NK-92 (cell line): Measurements from ENCODE around the gene ELOVL5.
"Not testable (repeated sequence)": the region's sequence is repeated elsewhere in the genome, so short reads cannot be mapped to it uniquely, and the experiment has no call there.

Source experiments
- DNase-seq: peaks from one replicate; lab custom pipeline; 2025; ENCODE audit not compliant: unreplicated experiment; lab: John Stamatoyannopoulos, UW

The ELOVL5 gene, protein sequence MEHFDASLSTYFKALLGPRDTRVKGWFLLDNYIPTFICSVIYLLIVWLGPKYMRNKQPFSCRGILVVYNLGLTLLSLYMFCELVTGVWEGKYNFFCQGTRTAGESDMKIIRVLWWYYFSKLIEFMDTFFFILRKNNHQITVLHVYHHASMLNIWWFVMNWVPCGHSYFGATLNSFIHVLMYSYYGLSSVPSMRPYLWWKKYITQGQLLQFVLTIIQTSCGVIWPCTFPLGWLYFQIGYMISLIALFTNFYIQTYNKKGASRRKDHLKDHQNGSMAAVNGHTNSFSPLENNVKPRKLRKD

DNA sequence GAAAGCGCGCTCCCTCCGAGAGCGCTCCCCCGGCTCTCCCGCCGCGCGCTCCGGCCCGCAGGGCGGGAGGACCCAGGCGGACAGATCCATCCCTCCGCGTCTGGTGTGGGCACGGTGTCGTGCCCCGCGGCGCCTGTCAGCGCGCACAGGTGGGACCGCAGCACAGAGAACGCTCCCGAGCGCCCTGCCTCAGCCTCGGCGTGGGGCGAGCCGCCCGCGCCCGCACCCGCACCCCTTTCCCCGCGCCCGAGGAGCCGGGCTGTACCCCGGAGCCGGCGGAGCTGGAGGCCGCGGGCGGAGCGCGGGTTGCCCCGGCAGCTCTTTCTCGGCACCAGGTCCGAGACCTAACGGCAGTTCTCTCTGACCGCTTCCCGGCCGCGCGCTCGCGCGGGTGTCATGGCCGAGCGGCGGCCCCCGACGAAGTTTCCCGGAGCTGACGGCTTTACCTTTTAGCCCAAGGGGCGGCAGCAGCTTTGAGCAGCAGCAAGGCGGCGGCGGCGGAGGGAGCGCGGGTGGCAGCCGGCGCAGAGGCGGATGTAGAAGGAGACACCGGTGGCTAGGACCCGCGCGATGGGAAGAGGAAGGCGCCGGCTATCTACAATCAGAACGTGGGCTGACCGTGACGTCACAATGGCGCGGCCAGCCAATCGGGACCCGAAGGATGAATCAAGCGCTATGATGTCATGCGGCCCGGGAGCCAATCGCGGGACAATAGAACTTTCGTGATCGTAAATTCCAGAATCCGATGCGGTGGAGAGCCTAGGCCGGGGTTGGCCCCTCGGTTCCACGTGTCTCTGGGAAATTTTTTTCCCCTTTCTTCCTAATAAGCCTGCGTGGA is at the start of gene ELOVL5:
Gene ELOVL5, minus strand, starts transcription at position 580 of the 838 bp plus-strand sequence. CDS start 53,251 bp downstream, outside the sequence.
- DNase-seq: peak; percentile 79

DNA sequence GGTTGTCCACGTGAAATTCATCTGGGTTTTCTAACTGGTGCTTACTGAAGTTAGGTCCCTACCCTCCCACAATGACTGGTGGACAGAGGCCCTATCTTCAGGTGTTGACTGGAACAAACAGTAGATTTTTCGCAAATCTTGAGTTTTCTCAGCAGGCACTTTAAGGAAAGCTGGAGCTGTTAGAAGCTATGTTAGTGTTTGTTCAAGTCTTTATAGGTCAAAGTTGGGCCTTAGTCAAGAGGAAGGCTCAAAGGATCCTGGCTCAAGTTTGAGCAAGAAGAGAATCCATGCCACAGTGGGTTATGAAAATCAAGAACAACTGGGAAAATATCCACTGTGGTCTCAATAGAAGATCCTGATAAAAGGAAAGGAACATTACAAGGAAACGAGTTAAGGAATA is 48.5 kb upstream of the ELOVL5 start:
- DNase-seq: no peak

DNA sequence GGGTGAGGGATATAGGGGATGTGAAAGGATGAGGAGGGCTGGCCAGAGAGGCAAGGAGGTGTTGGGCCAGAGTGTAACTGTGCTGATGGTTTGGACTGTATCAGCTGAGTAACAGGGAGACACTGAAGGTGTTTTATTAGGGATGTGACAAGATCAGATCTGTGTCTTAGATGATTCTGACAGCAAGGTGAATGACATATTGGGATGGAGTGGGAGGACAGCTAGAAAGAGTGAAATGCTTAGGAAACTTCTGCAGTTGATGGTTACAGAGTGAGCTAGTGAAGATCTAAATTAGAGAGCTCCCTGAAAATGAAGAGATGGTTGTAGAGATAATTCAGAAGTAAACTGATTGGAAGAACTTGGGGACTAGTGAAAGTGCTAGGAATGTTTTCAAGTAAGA is 47.2 kb upstream of the ELOVL5 start:
- DNase-seq: no peak

DNA sequence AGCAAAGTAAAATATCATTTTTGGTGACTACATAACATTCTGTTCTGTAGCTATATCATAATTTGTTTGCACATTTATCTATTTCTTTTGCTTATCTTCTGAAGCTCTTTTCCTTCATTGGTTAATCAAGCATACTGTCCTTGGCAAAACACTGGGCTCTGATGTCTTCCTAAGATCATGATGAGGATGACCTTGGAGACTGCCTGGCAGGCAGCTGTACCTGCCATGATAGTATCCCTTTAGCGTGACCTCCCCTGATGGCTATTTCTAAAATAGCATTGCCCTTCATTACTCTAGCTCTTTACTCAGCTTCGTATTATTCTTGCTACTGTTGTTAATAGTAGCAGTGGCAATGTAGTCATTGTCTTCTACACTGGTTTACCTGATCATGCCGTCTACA is 46.0 kb upstream of the ELOVL5 start:
- DNase-seq: no peak

DNA sequence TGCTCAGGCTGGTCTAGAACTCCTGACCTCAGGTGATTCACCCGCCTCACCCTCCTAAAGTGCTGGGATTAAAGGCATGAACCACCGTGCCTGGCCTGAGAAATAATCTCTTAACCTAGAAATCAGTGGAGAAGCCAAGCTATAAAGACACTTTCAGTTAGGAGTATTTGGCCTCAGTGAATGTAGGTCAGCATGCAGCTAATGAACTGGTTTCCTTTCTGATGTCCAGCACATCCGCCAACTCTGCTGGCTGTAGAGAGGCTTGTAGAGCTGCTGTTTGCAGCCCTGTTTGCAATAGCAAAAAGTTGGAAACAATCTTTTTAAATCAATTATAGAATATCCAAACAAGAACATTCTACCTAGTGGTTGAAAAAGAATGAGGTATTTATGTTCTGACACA is 42.4 kb upstream of the ELOVL5 start:
- DNase-seq: no peak

DNA sequence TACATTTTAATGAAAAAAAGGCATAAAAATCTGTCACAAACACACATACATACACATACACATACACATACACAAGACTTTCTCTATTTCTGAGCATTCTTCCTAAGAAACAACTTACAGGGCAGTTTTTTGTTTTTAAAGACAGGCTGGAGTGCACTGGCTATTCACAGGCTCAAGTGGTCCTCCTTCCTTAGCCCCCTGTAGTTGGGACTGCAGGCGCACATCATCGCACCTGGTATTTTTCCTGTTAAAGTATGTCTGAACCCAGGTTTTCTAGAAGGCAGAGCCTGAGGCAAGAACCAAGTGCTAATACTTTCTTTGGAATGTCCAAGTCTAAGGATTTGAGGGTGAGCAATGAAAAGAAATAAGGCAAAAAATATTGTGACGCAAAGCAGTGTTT is 41.3 kb upstream of the ELOVL5 start:
- DNase-seq: no peak

DNA sequence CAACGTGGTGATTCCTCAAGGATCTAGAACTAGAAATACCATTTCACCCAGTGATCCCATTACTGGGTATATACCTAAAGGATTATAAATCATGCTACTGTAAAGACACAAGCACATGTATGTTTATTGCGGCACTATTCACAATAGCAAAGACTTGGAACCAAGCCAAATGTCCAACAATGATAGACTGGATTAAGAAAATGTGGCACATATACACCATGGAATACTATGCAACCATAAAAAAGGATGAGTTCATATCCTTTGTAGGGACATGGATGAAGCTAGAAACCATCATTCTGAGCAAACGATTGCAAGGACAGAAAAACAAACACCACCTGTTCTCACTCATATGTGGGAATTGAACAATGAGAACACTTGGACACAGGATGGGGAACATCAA is 39.9 kb upstream of the ELOVL5 start:
- not testable (repeated sequence) for DNase-seq

DNA sequence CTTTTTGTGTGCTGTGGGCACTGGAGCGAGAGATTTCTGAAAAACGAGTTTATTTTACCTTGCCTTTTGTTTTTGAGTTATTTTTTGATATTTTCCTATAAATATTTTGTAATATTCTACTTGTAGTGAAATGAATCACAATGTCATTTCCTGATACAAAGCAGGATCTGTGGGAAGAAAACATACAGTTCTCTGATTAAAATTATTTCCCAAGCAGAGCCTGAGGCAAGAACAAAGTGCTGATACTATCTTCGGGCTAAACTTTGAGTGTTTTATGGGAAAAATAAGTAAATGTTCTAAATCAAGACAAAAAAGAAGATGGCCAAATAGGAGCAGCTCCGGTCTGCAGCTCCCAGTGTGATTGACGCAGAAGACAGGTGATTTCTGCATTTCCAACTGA is 33.7 kb upstream of the ELOVL5 start:
- DNase-seq: no peak

DNA sequence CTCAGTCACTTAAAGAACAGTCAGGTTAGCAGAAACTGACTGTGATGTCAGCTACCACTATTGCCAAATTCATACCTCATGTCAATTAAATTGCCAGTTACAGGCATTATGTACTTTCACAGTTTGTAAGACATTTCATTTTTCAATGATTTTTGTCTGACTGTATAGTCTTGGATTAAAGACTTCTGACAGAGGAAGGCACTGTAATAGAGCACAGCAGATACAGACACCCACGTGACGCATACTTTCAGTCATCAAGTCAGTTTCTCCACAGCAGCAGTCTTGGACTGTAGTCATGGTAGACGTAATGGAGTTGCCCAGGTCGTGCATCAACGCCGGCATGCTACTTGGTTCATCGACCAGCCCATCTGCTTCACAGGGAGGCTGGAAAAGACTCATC is 29.5 kb upstream of the ELOVL5 start:
- no peak for DNase-seq

DNA sequence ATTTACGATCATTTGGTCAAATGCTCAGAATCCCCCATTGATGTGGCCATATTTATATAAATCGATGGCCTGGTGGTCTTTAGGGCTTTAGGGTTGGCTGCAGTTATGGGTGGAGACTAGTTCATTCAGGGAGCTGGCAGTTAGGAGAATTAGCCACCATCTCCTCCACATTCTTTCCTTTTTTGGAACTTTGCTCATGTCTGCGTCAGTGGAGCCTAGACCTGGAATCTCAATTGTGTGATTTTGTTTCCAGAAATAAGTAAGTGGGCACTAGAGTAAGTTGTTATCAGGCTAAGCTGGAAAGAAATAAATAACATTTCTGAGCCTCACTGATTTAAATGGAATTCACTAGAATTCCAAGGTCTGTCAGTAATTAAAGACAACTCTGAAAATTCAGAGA is 29.0 kb upstream of the ELOVL5 start:
- DNase-seq: no peak

DNA sequence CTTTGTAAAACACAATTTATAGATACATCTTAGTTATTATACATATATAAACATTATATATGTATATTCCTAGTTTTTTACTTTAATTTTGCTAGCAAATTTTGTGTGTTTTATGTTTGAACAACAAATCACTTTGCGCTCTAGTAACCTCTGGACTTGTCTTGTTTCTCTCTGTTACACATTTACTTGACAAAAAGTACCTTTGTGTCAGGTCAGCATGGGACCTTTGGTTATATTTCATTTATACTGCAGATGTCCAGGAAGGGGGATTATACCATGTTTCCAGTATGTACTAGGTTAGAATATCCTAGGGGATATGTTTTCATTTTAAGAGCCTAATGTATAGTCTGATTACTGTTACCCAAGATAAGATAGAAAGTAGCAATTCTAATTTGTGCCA is 28.5 kb upstream of the ELOVL5 start:
- no peak for DNase-seq

DNA sequence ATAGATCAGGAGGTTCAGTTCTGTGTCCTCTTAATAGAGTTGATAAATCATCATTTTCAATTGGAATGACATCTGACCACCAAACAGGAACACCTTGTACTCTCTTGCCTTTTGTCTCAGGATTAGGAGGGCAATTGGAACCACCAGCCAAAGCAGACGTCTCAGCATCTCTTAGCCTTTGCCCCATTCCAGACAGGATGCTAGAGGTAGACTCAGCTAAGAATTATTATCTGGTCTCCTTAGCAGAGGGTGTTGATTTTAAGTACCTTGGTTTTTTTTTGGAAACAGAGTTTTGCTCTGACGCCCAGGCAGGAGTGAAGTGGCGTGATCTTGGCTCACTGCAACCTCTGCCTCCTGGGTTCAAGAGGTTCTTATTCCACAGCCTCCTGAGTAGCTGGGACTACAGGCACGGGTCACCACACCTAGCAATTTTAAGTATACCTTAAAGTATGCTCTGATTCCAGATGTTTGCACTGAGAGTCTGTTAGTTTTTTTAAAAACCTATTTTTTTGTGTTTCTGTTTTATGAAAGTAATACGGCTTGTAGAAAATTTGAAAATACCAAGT is 28.0 kb upstream of the ELOVL5 start:
- DNase-seq: no peak

DNA sequence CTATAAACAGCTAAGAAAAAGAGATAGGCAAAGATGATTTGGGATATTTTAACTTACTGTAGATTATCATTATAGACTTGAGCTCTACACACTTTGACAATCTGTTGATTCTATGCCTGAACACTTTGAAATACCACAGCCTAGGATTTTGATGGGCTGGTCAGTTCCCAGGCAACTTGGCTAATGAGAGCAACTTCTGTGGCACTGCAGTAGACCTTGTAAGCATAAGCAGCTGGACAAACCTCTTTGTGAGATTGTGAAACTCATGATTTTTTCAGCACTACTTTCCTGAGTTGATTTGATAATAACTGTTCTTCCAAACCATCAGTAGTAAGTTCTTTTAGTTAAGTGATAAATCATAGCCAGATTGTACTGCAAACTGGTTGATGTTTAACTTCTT is 27.1 kb upstream of the ELOVL5 start:
- DNase-seq: no peak

DNA sequence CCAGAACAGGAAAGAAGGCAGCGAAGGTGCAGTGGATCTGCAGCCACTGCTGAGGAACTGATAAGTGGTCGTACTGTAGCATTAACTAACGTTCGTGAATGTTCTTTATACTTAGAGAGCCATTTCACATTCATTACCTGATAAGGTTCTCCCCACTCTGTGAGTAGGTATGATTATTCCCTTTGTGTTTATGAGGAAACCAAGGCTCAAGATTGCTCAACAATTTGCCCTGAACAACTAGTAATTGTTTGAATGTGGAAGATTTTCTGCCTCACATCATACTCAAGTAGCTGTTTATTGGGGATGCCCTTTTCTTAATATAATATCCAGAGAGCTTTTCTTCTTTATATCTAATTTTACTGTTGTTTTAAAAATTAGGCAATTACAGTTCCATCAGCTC is 24.9 kb upstream of the ELOVL5 start:
- no peak for DNase-seq

DNA sequence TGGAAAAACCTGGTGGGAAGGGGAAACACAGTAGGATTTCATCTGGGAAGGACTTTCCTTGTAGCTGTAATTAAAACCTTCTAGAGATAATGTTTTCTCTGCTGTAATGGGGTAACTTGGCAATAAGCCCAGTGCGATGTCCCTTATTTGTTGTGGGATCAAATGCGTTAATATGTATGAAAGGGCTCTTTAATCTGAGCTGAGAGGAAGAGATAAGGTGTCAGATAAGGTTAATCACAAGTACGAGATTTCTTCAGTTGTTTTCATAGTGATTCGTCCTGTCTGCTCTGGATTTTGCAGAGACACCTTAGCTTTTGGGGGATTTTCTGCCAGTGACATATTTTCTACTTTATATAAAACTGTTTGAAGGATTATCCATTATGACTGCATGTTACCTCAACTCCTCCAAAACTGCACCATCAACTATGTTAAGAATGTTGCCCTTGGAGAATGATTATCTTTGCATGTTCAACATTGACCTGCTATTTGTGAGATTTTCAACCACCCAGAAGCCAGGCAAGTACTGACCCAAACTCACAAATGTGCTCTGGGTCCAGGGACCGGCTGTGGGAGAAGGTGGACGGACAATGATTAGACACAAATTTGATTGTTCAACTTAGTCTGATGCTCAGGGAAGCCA is 21.2 kb upstream of the ELOVL5 start:
- no peak for DNase-seq

DNA sequence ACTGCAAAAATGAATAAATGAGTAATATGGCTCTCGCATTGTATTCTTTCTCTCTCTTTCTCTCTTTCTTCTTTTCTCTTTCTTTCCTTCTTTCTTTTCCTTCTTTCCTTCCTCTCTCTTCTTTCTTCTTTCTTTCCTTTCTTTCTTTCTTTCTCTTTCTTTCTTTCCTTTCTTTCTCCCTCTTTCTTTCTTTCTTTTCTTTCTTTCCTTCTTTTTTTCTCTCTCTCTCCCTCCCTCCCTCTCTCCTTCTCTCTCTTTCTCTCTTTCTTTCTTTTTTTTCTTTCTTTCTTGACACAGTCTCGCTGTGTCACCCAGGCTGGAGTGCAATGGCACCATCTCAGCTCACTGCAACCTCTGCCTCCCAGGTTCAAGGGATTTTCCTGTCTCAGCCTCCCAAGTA is 20.3 kb upstream of the ELOVL5 start:
- no peak for DNase-seq

DNA sequence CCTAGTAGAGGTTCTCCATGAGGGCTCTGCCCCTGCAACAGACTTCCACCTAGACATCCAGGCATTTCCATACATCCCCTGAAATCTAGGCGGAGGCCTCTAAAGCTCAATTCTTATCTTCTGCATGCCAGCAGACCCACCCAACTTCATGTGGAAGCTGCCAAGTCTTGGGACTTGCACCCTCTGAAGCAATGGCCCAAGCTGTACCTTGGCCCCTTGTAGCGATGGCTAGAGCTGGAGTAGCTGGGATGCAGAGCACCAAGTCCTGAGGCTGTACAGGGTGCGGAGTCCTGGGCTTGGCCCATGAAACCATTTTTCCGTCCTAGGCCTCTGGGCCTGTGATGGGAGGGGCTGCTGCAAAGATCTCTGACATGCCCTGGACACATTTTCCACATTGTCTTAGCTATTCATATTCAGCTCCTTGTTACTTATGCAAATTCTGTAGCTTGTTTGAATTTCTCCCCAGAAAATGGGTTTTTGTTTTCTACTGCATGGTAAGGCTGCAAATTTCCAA is 17.4 kb upstream of the ELOVL5 start:
- DNase-seq: no peak

DNA sequence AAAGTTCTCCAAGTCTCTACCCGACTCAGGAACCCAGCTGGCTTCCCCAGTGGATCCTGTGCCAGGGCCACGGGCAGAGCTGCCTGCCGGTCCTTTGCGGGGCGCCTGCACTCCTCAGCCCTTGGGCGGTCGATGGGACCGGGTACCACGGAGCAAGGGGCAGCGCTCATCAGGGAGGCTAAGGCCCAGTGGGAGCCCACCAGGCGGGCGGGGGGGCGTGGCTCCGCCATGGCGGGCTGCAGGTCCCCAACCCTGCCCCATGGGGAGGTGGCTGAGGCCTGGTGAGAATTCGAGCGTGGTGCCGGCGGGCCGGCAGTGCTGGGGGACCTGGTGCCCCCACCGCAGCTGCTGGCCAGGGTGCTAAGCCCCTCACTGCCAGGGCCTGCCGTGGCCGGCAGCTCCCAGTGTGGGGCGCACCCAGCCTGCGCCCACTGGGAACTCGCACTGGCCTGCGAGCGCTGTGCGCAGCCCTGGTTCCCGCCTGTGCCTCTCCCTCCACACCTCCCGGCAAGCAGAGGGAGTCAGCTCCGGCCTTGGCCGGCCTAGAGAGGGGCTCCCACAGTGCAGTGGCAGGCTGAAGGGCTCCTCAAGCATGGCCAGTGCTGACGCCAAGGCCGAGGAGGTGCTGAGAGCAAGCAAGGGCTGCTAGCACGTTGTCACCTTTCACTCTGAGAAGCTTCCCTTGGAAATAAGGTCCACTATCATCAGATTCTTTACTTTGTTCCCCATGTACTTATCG is 14.8 kb upstream of the ELOVL5 start:
- DNase-seq: no peak

DNA sequence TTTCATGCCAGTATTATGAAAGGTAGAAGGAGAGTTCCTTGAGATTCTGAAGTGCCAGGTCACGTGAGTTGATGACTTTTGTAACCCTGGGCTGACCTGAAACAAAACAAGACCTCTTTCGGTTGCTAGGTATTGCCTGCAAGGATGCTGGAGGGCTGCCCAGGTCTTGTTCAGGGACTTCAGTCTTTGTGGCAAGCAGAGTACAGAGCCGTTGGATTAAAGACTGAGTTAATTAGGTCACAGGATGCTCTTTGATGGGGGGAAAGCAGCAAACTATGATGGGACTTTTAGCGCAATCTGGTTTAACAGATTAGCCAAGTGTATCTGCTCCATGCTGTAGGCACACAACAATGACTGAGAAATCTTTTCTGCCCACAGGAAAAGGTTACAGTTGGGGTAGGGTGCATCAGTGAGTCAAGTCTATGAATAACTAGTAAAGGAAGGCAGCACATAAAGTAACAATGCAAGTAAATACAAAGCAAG is 12.8 kb upstream of the ELOVL5 start:
- no peak for DNase-seq

DNA sequence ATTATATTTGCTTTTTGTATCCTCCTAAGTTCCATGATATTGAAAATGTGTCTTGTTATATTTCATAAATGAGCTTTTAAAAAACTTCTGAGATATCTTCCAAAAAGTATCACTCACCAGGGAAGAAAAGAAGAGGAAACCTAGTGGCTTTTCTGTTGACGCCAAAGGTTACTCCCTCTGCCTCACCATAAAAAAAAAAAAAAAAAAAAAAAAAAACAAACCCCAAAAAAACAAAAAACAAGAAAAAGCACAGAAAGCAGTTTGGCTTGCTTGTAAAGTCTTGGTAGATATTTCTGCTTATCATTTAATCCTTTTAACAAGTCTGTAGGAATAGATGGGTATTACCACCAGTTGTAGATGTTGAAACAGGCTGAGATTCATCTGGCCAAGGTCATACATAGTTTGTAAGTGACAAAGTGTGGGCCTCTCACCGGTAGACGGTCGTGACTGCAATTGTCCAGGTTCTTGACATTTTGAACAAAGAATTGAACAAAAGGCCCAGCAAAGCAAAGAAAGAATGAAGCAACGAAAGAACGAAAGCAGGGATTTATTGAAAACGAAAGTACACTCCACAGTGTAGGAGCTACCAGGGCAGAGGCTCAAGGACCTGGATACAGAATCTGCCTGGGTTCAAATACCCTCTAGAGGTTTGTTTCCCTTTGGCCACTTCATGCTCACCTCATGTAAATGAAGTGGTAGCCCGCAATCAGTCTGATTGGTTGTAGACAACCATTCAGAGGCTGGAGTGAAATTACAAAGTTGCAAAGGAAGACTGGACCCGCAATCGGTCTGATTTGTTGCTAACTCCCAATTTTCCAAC is 11.6 kb upstream of the ELOVL5 start:
- DNase-seq: no peak
